ENCODE measurements around the gene MTCL1.

Gene MTCL1

DNA sequence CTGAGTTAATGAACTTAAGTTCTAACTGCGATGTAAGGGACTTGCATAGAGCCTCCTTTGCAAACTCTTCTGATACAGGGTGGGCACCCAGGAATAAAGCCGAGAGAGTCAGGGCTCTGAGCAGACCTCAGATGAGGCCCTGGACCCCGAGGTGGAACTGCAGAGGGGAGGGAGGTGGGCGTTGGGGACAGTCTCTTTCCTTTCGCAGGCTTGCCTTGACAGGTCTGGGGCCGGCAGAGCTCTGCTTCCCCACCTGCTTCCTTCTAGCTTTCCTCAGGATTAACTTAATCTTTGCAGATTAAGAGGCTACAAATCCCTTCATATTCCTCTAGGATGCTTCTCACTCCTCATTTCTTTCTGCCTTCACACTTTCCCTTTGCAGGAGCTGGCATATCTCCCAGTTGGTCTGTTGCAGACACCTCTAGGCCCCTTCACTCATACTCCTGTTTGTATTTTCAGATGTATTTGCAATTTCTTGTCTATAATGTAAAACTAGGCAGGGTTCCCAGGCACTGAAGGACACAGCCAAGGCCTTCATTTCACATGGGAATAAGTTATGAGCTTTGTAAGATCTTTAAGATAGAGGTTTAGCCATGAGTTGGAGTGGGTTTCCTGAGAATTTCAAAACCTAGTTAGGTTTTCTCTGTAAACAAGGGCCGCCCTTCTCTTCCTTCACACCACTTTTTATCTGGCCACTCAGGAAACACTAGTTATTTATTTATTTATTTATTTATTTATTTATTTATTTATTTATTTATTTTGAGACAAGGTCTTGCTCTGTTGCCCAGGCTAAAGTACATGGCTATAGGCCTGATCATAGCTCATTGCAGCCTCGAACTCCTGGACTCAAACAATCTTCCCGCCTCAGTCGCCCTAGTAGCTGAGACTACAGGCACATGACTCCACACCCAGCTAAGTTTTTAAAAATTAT lies 70.9 kb downstream of the MTCL1 start:
- no peak for DNase-seq

GRCh38 chr18:8777846-8778245 lies 72.5 kb downstream of the MTCL1 start:
- DNase-seq: no peak

GRCh38 chr18:8778386-8778785 lies 73.0 kb downstream of the MTCL1 start:
- no peak for DNase-seq

GRCh38 chr18:8778824-8779223 lies 73.5 kb downstream of the MTCL1 start:
- DNase-seq: no peak

- DNase-seq: no peak
Observed at GRCh38 chr18:8779251-8779650, 73.9 kb downstream of the MTCL1 start.

DNA sequence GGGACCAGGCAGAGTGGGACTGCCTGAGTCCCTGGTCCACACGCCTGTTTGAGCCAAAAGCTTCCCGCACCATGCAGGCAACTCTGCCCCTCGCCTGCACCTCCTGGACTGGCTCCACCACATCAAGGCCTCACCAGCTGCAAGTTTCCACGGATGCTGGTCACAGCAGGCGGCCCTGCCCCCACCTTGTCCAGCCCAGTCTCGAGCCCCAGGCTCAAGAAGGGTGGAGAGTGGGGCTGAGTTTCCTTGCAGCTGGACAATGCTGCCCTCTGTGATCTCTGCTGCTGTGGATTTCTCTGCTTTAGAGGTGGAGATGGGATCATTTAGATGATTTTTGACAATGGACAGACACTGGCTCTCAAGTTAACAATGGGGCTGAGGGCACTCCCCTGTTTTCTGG lies 74.9 kb downstream of the MTCL1 start:
- no peak for DNase-seq

DNA sequence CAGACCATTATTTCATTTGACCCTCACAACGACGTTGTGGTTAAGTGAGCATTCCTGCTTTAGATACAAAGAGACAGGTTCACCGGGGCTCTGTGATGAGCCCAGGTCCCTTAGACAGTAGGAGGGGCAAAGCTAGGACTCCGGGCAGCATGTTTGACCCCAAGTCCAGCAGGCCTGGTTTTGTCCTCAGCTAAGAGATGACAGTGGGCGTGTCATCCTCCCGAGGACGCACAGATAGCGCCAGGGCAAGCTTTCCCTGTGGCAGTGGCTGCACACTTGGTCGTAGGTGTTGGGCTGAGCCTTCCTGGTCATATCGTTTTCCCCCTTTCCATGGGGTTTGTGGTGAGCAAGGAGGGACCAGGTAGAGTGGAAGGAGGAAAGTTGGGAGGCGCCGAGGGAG lies 76.3 kb downstream of the MTCL1 start:
- no peak for DNase-seq

- DNase-seq: no peak
Observed at GRCh38 chr18:8783335-8783993, 78.1 kb downstream of the MTCL1 start.

- DNase-seq: no peak
Observed at GRCh38 chr18:8783994-8784530, 78.7 kb downstream of the MTCL1 start.

GRCh38 chr18:8785261-8785660 lies 79.9 kb downstream of the MTCL1 start:
- DNase-seq: no peak

GRCh38 chr18:8785855-8786482 lies 80.6 kb downstream of the MTCL1 start:
- DNase-seq: no peak

DNA sequence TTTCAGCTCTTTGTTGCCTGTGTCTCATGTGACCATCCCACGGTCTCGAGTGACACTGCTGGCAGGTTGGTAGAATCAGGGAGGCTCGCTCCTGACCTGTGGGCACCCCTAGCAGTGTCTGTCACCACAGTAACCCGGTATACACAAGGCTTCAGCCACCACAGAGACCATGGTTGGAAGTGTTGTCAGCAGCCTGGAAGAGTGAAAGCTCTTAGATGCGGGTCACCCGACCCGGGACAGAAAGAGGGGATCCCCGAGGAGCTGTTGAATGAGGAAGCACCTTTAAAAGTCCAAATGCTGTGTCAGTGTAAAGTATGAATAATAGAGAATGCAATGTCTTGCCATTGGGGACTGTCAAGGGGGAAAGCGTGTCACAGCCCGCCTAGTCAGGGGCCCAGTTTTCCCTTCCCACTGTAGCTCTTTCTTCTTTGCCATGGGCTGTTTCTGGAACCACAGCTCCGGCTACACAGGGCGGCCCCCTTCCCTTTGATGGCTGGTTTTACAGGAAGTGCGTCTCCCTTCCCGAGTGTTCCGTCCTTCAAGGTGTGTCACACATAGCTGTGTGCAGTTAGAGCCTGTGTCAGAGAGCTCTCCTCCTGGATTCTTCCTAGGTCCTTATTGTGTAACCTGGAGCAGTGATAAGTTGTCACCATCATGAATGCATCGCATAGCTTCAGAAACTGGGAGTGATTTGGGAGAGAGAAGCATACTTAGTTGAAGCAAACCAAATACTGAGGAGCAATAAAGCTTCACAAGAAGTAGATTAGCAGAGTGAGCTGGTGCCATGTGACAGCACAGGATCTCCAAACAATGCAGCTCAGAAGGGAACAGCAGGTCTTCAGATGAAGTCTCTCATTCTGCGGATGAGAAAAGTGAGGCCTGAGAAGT lies 81.4 kb downstream of the MTCL1 start:
- DNase-seq: no peak

DNA sequence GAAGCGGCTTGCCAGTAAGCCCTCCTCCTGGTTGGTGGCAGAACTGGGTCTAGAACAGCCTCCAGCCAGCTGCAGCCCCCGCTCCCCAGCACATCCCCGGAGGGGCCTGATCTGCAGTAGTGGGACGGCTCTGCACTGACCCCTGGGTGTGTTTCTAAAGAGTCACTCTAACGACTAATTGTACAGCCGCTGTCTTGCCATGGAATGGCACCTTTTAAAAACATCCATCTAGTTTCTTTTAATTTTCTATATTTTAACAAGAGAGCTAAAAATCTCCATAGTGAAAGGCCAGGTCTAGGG lies 82.0 kb downstream of the MTCL1 start:
- no peak for DNase-seq

DNA sequence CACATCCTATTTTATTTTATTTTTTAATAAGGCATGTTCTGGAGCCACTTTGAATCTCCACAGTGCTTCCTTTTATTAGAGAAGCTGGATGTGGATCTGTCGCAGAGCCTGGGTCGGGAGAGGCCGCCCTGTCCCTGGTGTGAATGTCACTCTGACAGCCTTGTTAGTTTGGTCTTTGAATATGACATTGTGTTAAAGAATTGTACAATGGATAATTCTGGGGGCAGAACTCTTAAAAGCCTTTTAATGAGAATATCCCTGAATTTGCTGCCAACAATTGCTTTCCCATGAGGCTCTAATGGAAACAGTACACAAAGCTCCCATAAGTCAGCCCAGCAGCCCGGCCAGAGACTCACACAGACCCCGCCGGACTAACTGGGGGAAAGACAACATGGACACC lies 82.4 kb downstream of the MTCL1 start:
- DNase-seq: no peak

DNA sequence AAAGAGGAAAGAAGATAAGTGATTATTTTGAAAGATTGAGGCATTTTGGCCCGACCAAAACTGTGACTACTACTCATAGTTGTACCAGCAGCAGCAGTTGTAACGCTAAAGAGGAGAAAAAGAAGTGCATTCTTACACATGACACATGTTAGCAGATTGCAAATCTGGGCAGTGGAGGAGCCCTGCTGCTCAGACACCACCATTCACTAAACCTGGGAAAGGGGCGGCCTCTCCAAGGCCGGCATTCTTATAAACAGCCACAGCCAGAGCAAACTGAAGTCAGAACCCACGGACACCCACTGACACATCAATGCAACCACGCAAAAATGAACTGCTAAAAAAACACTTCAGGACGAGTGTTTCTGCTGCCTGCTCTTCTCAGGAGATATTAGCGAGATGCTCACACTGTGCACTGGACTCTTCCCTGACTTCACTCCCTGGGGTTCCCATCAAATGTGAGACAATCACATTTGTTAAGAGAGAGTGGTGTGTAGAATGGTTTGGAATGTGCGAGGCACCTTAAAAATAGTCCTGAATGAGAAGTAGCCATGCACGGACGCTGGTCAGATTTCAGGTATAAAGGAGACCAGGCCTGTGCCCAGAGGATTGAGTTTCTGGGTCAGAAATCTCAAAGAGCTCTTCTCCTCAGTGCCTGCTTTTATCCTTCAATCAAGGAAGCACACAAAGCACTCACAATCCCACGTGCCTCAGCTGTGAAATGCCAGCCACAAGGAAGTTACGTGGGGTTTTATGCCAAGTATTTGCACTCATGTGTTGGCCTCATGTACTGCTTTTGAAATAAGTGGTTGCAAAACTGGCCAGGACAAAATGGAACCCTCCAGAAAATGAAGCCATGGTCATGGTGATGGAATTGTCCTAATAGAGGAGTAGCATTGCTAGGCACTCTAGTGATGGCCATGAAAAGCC lies 83.4 kb downstream of the MTCL1 start:
- DNase-seq: no peak

DNA sequence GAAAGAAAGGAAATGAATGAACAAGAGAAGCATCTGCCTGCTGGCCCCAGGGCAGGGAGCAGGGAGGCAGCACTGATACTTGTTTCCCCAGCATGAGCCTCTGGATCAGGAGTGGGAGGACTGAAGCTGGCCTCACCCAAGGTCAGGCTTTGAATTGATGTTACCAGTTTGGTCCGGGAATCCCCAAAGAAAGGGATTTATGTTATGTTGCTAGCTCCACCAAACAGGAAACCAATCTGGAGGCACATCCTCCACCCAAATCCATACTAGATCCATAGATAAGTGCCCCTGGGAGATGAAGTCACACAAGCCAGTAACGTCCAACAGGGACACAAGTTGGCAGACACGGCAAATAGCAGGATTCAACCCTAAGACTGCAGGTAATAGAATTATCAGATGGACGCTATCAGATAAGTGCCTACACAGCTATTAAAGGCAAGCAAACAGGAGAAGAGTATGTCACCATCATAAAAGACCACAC lies 85.9 kb downstream of the MTCL1 start:
- DNase-seq: no peak

GRCh38 chr18:8792688-8793316 lies 87.4 kb downstream of the MTCL1 start:
- DNase-seq: no peak

- no peak for DNase-seq
Observed at GRCh38 chr18:8793445-8794155, 88.2 kb downstream of the MTCL1 start.

DNA sequence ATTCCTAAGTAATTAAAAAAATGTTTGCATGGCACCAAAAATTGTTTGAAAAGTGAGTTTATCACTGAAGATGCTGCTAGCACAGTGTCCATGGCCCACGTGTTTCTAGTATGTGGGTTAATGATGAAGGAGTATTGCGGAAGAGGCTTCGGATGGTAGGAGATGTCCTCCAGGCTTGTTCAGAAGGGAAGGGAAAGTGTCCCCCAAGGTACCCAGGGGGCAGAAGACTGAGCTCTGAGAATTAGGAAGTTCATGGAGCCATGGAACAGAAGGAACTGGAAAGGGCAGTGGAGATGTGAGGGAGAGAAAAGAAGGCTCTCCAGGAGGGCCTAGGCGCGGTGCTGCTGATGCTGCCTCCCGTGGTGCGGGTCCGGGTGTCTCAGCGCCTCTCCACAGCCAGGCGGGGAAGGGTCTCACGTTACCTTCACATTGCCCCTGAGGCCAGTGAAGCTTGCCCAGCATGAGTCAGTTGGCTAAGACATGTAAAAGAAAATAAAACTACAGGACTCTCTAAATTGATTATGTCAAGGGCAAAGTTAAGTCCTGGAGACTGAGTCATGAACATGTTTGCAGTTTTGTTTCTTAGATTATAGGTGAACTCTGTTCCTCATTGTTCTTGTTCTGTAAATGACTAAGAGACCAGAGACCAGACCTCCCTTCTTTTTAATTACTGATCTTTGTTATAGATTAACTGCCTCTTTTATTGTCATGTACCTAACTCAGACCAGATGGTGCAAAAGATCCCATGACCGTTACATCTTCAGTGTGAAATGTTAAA lies 89.0 kb downstream of the MTCL1 start:
- DNase-seq: peak; percentile 82

DNA sequence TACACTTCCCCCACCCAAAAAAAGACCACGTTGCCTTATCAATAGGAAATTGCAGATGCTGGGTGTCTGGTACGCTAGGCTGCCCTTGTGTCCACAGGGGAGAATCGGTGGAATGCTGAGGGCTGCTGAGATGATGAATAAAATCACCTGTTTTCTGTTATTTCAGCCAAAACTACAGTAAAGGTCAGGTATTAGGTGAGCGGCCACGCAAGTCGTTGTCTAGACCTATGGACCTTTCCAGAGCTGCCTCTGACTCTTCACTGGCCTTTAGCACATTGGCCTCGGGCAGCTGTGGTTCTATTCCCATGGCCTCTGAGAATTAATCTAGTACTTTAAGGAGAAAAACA lies 89.6 kb downstream of the MTCL1 start:
- no peak for DNase-seq

All from fibroblast of upper back skin (primary cell).